HUES6 (cell line): ENCODE measurements around the gene TGM5.
"Not testable (repeated sequence)": the region's sequence is repeated elsewhere in the genome, so short reads cannot be mapped to it uniquely, and the experiment has no call there.

ENCODE experiments used
- H3K27ac ChIP-seq: 2 replicates; pipeline ENCODE4 v1.7.0; 2013; ENCODE audit warnings: low read depth, mild to moderate bottlenecking, low read length, inconsistent platforms
- H3K27me3 ChIP-seq: 2 replicates; pipeline ENCODE4 v1.6.1; 2013; ENCODE audit warnings: low read length; ENCODE audit not compliant: control insufficient read depth, insufficient read depth
- H3K36me3 ChIP-seq: 2 replicates; pipeline ENCODE4 v1.6.1; 2013; ENCODE audit warnings: low read length; ENCODE audit not compliant: control insufficient read depth, insufficient read depth
- H3K4me1 ChIP-seq: 2 replicates; pipeline ENCODE4 v1.6.1; 2013; ENCODE audit warnings: low read length; ENCODE audit not compliant: control insufficient read depth, insufficient read depth
- H3K4me3 ChIP-seq: 2 replicates; pipeline ENCODE4 v1.5.1; 2013; ENCODE audit warnings: low read depth, low read length
- H3K9ac ChIP-seq: one replicate; pipeline ENCODE4 v1.6.1; 2013; ENCODE audit warnings: mild to moderate bottlenecking, low read length
- H3K9me3 ChIP-seq: 2 replicates; pipeline ENCODE4 v1.6.1; 2013; ENCODE audit warnings: low read depth, low read length; ENCODE audit not compliant: control insufficient read depth, insufficient read depth

The TGM5 gene

GRCh38 chr15:43275740-43276562 is 9.2 kb upstream of the TGM5 start:
- no peaks in the 10 kb centered on the region for H3K36me3 ChIP-seq
- H3K27ac ChIP-seq = no peak overlapping the region
- H3K9me3 ChIP-seq = no peaks in the 10 kb centered on the region
- no peak overlapping the region for H3K4me3 ChIP-seq
- no peaks in the 10 kb centered on the region for H3K27me3 ChIP-seq
- H3K9ac ChIP-seq = no peak overlapping the region
- no peaks in the 10 kb centered on the region for H3K4me1 ChIP-seq

DNA sequence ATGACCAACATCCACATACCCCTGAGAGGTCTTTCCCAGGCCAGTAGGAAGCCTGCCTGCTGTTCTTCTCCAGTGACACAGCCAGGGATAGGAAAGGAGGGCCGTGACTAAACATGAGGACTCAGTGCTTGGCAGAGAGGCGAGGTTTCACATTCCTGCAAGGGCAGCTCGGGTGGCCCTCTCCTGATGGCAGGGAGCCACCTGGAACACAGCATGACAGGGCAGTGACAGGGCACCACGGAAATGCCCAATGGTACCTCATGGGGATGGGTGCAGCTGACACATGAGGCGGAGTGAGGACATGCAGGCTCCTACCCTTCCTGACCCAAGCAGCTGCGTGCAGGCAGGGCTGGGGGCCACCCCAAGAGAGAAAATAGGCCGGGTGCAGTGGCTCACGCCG is 7.4 kb upstream of the TGM5 start:
- Histone ChIP-seq H3K9ac (no peak overlapping the region), H3K4me1 (no peaks in the 10 kb centered on the region), H3K27ac (no peak overlapping the region), H3K9me3 (no peaks in the 10 kb centered on the region), H3K36me3 (no peaks in the 10 kb centered on the region), H3K27me3 (peaks cover 2% of the 10 kb centered on the region; the same call in 1 of the 2 replicates), H3K4me3 (no peak overlapping the region)

- H3K4me3 ChIP-seq = no peak overlapping the region
- peaks cover 2% of the 10 kb centered on the region; the same call in 1 of the 2 replicates for H3K27me3 ChIP-seq
- H3K4me1 ChIP-seq = no peaks in the 10 kb centered on the region
- no peak overlapping the region for H3K9ac ChIP-seq
- H3K9me3 ChIP-seq = no peaks in the 10 kb centered on the region
- no peaks in the 10 kb centered on the region for H3K36me3 ChIP-seq
- H3K27ac ChIP-seq = no peak overlapping the region
These were observed 6.5 kb upstream of the TGM5 start for GRCh38 chr15:43273243-43273642.

DNA sequence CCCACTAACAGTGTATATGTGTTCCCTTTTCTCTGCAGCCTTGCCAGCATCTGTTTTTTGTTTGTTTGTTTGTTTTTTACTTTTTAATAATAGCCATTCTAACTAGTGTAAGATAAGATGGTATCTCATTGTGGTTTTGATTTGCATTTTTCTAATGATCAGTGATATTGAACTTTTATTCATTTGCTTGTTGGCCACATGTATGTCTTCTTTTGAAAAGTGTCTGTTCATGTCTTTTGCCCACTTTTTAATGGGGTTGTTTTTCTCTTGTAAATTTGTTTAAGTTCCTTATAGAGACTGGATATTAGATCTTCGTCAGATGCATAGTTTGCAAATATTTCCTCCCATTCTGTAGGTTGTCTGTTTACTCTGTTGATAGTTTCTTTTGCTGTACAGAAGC is 5.2 kb upstream of the TGM5 start:
- H3K36me3 ChIP-seq, H3K27ac ChIP-seq: not testable (repeated sequence)

GRCh38 chr15:43270676-43271306 is 4.1 kb upstream of the TGM5 start:
- Histone ChIP-seq H3K36me3 (no peaks in the 10 kb centered on the region), H3K4me1 (no peaks in the 10 kb centered on the region), H3K27me3 (peaks cover 2% of the 10 kb centered on the region; the same call in 1 of the 2 replicates), H3K27ac (no peak overlapping the region), H3K4me3 (no peak overlapping the region), H3K9ac (no peak overlapping the region), H3K9me3 (no peaks in the 10 kb centered on the region)

More for the DNA sequence above, 5.2 kb upstream of the TGM5 start:
- H3K9me3 ChIP-seq, H3K4me3 ChIP-seq, H3K9ac ChIP-seq, H3K4me1 ChIP-seq, H3K27me3 ChIP-seq: not testable (repeated sequence)

DNA sequence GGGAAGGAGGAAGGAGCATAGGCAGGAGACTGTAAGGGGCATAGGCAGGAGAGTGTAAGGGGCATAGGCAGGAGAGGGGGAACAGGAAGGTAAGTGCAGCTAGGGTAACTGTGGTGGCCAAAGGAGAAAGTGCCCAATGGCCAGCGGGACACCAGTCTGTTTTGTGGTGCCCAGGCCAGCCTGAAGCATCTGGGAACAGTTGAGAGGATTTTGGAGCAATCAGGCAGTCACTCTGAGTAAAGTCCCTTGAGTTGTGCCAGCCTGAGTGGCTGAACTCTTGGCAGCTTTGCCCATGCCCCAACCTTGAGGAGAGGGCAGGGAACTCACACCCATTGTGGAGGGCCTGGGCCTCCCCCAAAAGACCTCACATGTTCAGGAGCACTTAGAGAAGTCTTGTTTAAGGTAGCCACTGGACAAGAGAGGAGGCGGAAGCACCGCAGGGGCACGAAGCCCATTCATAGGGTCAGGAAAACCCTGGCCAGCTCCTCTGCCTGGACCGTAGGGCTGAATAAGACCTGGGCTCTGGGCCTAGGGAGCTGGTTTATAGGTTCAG is 3.5 kb upstream of the TGM5 start:
- no peak overlapping the region for H3K9ac ChIP-seq
- H3K36me3 ChIP-seq = no peaks in the 10 kb centered on the region
- no peak overlapping the region for H3K27ac ChIP-seq
- no peak overlapping the region for H3K4me3 ChIP-seq
- peaks cover 4% of the 10 kb centered on the region; the same call in 1 of the 2 replicates for H3K27me3 ChIP-seq
- H3K9me3 ChIP-seq = no peaks in the 10 kb centered on the region
- no peaks in the 10 kb centered on the region for H3K4me1 ChIP-seq

DNA sequence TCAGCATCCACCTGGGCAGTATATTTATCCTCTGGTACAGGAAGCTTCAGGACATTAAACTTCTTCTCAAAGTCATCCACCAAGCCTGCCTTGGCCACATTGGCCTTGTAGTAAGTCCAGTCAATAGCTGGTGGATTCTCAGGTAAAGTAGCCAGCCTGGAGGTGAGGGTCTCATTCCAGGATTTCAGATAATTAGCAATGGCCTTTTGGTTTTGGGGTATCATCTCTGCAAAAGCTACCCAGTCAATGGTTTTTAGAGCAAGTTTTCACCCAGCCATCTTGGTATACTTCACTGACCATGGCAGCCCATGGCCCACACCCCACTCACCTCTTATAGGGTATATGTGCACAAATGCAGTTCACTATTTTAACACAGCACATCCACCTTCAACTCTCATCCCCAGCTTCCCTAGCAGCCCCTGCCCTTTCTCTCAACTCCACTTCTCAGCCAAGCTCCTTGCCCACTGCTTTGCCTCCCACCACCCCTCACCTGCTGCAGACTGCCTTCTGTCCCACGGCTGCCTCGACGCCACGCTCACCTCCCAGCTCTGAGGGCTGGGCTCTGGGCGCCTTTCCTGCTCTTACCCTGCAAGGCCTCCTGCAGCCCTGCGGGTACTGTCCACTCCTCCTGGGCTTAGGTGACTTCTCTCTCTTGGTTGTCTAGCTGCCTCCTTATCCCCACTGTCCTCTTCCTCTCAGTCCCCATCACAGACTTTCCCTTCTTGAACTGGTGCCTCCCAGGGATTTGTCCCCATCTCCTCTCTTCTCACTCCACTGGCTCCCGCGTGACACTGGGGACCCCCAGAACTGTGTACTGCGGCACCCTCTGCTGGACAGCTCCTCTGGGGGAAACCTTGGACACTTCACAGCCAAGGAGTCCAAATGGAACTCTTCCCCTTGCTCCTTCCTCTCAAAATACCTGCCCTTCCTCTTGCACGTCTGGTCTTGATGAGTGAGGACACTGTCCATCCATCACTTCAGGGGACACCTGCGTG is 1.7 kb upstream of the TGM5 start:
- Histone ChIP-seq H3K27ac (no peak overlapping the region), H3K4me1 (no peaks in the 10 kb centered on the region), H3K27me3 (peaks cover 6% of the 10 kb centered on the region; the same call in 1 of the 2 replicates), H3K9me3 (no peaks in the 10 kb centered on the region), H3K36me3 (no peaks in the 10 kb centered on the region), H3K9ac (no peak overlapping the region), H3K4me3 (no peak overlapping the region)

- Histone ChIP-seq H3K27me3 (peaks cover 6% of the 10 kb centered on the region; the same call in 1 of the 2 replicates), H3K9me3 (no peaks in the 10 kb centered on the region), H3K4me1 (no peaks in the 10 kb centered on the region), H3K4me3 (no peak overlapping the region), H3K27ac (no peak overlapping the region), H3K36me3 (no peaks in the 10 kb centered on the region), H3K9ac (no peak overlapping the region)
These were observed 711 bp upstream of the TGM5 start for GRCh38 chr15:43267439-43267838.

- H3K4me1 ChIP-seq = no peaks in the 10 kb centered on the region
- H3K36me3 ChIP-seq = no peaks in the 10 kb centered on the region
- H3K27ac ChIP-seq = no peak overlapping the region
- H3K27me3 ChIP-seq = peaks cover 6% of the 10 kb centered on the region; the same call in 1 of the 2 replicates
- H3K9ac ChIP-seq = no peak overlapping the region
- no peaks in the 10 kb centered on the region for H3K9me3 ChIP-seq
- H3K4me3 ChIP-seq = no peak overlapping the region
These were observed 342 bp downstream of the TGM5 start for GRCh38 chr15:43266386-43266785.

- Histone ChIP-seq H3K27ac (no peak overlapping the region), H3K4me3 (no peak overlapping the region), H3K36me3 (no peaks in the 10 kb centered on the region), H3K9ac (no peak overlapping the region), H3K27me3 (peaks cover under 1% of the 10 kb centered on the region; the same call in 1 of the 2 replicates), H3K4me1 (no peaks in the 10 kb centered on the region), H3K9me3 (no peaks in the 10 kb centered on the region)
These were observed 6.6 kb downstream of the TGM5 start for GRCh38 chr15:43260011-43260615.
